GM23338 (cell line): Measurements from ENCODE around the gene SPATA18. TPM values are rescaled to one million over a fixed set of nuclear protein-coding genes. Genes with fewer than 3 reads are reported as not detected.

ENCODE experiments used
- ATAC-seq: fragments of 200-7000 bp; cut with Tn5 transposase; 3 replicates; pipeline ENCODE4 v1.9.1; 2020
- DNase-seq: peaks from one replicate; pipeline ENCODE4 v3.0.0-alpha.2; 2015; ENCODE audit warnings: low spot score
- H2AFZ ChIP-seq: fragments of 200-600 bp; sonication (generic); 2 replicates; pipeline ENCODE4 v1.8.0; 2016; ENCODE audit warnings: antibody characterized with exemption, mild to moderate bottlenecking, moderate library complexity
- H3F3A ChIP-seq: fragments of 200-600 bp; sonication (generic); replicated peaks from 2 replicates; pipeline ENCODE4 v1.8.0; 2017; ENCODE audit warnings: antibody characterized with exemption, mixed run types, low read depth
- H3K27ac ChIP-seq: fragments of 200-600 bp; sonication (generic); 2 replicates; pipeline ENCODE4 v1.6.1; 2016; ENCODE audit warnings: low read depth
- H3K27me3 ChIP-seq: fragments of 200-600 bp; sonication (generic); 2 replicates; pipeline ENCODE4 v1.8.0; 2016; ENCODE audit warnings: mild to moderate bottlenecking, mixed run types, moderate library complexity; ENCODE audit not compliant: insufficient read depth
- H3K36me3 ChIP-seq: fragments of 200-600 bp; sonication (generic); 2 replicates; pipeline ENCODE4 v1.8.0; 2016; ENCODE audit warnings: mild to moderate bottlenecking; ENCODE audit not compliant: insufficient read depth
- H3K4me1 ChIP-seq: fragments of 200-600 bp; sonication (generic); 2 replicates; pipeline ENCODE4 v1.8.0; 2016; ENCODE audit warnings: mild to moderate bottlenecking, moderate library complexity; ENCODE audit not compliant: insufficient read depth
- H3K4me2 ChIP-seq: fragments of 200-600 bp; sonication (generic); 2 replicates; pipeline ENCODE4 v1.7.1; 2017; ENCODE audit warnings: mixed run types
- H3K4me3 ChIP-seq: fragments of 200-600 bp; sonication (generic); 2 replicates; pipeline ENCODE4 v1.6.1; 2016; ENCODE audit warnings: mixed run types
- H3K79me2 ChIP-seq: fragments of 200-600 bp; sonication (generic); replicated peaks from 2 replicates; pipeline ENCODE4 v1.8.0; 2017; ENCODE audit warnings: mild to moderate bottlenecking; ENCODE audit not compliant: insufficient read depth
- H3K9me2 ChIP-seq: fragments of 200-600 bp; sonication (generic); 2 replicates; pipeline ENCODE4 v1.8.0; 2017; ENCODE audit not compliant: insufficient read depth
- H4K20me1 ChIP-seq: fragments of 200-600 bp; sonication (generic); replicated peaks from 2 replicates; pipeline ENCODE4 v1.8.0; 2017; ENCODE audit warnings: mild to moderate bottlenecking; ENCODE audit not compliant: insufficient read depth
- H3K27ac Mint-ChIP-seq: 2 replicates; pipeline ENCODE4 v1.8.0; 2020; ENCODE audit warnings: inconsistent platforms, mild to moderate bottlenecking, moderate library complexity, mixed read lengths
- H3K27me3 Mint-ChIP-seq: 3 replicates; pipeline ENCODE4 v1.8.0; 2022; ENCODE audit warnings: low read depth, mild to moderate bottlenecking, moderate library complexity, mixed read lengths, inconsistent platforms; ENCODE audit not compliant: insufficient read depth, poor library complexity
- H3K36me3 Mint-ChIP-seq: 3 replicates; pipeline ENCODE4 v1.8.0; 2021; ENCODE audit warnings: low read depth, mild to moderate bottlenecking, inconsistent platforms, moderate library complexity, mixed read lengths
- H3K4me1 Mint-ChIP-seq: 3 replicates; pipeline ENCODE4 v1.8.0; 2020; ENCODE audit warnings: mild to moderate bottlenecking, inconsistent platforms, mixed read lengths
- H3K4me3 Mint-ChIP-seq: 3 replicates; pipeline ENCODE4 v1.8.0; 2021; ENCODE audit warnings: moderate library complexity, mild to moderate bottlenecking, inconsistent platforms, mixed read lengths
- H3K9me3 Mint-ChIP-seq: 3 replicates; pipeline ENCODE4 v1.8.0; 2020; ENCODE audit warnings: moderate library complexity, mild to moderate bottlenecking, inconsistent platforms, mixed read lengths
- POLR2AphosphoS5 ChIP-seq: IDR thresholded peaks from 2 replicates; pipeline ENCODE4 v1.6.1; 2016; ENCODE audit warnings: antibody characterized with exemption, low read depth
- ZNF331 ChIP-seq: fragments of 250-450 bp; sonication (Bioruptor Pico); IDR thresholded peaks from 2 replicates; pipeline ENCODE4 v1.5.0; 2020; ENCODE audit warnings: low read depth, mild to moderate bottlenecking, moderate library complexity
- polyA plus RNA-seq: library from polyadenylated mRNA; unstranded; fragments of >200 nt; fragmentation: Nextera tagmentation; extraction: Ambion mirVana; gene quantifications from 2 replicates; pipeline ENCODE4 v1.2.1, GENCODE V29; 2016
- total RNA-seq: library from RNA; depleted of rRNA; stranded (reverse); fragments of >200 nt; shearing (Covaris generic); gene quantifications from 2 replicates; pipeline ENCODE4 v1.2.3, GENCODE V29; 2014
- TF ChIP-seq, protein P1 (sequence below): fragments of 250-450 bp; sonication (Bioruptor Pico); IDR thresholded peaks from 2 replicates; pipeline ENCODE4 v1.5.0; 2020; ENCODE audit warnings: mild to moderate bottlenecking, moderate library complexity
- TF ChIP-seq, protein P2 (sequence below), 2 experiments: fragments of 200-600 bp in 1 of 2; sonication (generic) in 1 of 2; conservative IDR thresholded peaks; 2 replicates each; pipeline versions ENCODE4 v1.5.1 to v1.6.1; 2016 to 2017; ENCODE audit warnings: antibody characterized with exemption in 2 of 2, low read depth in 2 of 2, mild to moderate bottlenecking in 2 of 2, moderate library complexity in 1 of 2

The SPATA18 gene
- total and polyA plus RNA-seq, 2 experiments from 2014 or later, result 1.5 to 2.5 TPM

DNA sequence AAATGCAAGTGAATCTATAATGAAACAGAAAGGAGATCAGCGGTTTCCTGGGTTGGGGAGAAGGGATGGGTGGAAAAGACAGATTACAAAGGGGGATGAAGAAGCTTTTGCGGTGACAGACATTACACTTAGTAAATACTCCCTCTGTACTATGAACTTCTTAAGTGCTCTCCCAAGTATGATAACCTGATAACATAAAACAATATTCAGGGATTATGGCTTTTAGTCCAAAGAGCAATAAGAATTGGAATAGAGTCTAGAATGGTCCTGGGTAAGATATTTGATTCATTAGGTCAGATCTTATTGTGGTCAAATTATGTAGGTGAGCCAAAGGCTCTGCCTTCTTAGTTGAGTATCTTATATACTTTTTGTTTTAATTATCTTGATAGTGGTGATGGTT lies 40.1 kb upstream of the SPATA18 start (continued):
- TF ChIP-seq, protein P1, sequence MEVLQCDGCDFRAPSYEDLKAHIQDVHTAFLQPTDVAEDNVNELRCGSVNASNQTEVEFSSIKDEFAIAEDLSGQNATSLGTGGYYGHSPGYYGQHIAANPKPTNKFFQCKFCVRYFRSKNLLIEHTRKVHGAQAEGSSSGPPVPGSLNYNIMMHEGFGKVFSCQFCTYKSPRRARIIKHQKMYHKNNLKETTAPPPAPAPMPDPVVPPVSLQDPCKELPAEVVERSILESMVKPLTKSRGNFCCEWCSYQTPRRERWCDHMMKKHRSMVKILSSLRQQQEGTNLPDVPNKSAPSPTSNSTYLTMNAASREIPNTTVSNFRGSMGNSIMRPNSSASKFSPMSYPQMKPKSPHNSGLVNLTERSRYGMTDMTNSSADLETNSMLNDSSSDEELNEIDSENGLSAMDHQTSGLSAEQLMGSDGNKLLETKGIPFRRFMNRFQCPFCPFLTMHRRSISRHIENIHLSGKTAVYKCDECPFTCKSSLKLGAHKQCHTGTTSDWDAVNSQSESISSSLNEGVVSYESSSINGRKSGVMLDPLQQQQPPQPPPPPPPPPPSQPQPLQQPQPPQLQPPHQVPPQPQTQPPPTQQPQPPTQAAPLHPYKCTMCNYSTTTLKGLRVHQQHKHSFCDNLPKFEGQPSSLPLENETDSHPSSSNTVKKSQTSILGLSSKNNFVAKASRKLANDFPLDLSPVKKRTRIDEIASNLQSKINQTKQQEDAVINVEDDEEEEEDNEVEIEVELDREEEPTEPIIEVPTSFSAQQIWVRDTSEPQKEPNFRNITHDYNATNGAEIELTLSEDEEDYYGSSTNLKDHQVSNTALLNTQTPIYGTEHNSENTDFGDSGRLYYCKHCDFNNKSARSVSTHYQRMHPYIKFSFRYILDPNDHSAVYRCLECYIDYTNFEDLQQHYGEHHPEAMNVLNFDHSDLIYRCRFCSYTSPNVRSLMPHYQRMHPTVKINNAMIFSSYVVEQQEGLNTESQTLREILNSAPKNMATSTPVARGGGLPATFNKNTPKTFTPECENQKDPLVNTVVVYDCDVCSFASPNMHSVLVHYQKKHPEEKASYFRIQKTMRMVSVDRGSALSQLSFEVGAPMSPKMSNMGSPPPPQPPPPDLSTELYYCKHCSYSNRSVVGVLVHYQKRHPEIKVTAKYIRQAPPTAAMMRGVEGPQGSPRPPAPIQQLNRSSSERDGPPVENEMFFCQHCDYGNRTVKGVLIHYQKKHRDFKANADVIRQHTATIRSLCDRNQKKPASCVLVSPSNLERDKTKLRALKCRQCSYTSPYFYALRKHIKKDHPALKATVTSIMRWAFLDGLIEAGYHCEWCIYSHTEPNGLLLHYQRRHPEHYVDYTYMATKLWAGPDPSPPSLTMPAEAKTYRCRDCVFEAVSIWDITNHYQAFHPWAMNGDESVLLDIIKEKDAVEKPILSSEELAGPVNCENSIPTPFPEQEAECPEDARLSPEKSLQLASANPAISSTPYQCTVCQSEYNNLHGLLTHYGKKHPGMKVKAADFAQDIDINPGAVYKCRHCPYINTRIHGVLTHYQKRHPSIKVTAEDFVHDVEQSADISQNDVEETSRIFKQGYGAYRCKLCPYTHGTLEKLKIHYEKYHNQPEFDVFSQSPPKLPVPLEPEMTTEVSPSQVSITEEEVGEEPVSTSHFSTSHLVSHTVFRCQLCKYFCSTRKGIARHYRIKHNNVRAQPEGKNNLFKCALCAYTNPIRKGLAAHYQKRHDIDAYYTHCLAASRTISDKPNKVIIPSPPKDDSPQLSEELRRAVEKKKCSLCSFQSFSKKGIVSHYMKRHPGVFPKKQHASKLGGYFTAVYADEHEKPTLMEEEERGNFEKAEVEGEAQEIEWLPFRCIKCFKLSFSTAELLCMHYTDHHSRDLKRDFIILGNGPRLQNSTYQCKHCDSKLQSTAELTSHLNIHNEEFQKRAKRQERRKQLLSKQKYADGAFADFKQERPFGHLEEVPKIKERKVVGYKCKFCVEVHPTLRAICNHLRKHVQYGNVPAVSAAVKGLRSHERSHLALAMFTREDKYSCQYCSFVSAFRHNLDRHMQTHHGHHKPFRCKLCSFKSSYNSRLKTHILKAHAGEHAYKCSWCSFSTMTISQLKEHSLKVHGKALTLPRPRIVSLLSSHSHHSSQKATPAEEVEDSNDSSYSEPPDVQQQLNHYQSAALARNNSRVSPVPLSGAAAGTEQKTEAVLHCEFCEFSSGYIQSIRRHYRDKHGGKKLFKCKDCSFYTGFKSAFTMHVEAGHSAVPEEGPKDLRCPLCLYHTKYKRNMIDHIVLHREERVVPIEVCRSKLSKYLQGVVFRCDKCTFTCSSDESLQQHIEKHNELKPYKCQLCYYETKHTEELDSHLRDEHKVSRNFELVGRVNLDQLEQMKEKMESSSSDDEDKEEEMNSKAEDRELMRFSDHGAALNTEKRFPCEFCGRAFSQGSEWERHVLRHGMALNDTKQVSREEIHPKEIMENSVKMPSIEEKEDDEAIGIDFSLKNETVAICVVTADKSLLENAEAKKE (CRISPR knock-in tag), result no peak
- TF ChIP-seq ZNF331 (CRISPR knock-in tag), result no peak
- TF ChIP-seq, protein P2, sequence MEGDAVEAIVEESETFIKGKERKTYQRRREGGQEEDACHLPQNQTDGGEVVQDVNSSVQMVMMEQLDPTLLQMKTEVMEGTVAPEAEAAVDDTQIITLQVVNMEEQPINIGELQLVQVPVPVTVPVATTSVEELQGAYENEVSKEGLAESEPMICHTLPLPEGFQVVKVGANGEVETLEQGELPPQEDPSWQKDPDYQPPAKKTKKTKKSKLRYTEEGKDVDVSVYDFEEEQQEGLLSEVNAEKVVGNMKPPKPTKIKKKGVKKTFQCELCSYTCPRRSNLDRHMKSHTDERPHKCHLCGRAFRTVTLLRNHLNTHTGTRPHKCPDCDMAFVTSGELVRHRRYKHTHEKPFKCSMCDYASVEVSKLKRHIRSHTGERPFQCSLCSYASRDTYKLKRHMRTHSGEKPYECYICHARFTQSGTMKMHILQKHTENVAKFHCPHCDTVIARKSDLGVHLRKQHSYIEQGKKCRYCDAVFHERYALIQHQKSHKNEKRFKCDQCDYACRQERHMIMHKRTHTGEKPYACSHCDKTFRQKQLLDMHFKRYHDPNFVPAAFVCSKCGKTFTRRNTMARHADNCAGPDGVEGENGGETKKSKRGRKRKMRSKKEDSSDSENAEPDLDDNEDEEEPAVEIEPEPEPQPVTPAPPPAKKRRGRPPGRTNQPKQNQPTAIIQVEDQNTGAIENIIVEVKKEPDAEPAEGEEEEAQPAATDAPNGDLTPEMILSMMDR (conservative IDR thresholded peaks at IDR 0.05; ENCODE audit: low read depth in 2 of 2), result no peak

DNA sequence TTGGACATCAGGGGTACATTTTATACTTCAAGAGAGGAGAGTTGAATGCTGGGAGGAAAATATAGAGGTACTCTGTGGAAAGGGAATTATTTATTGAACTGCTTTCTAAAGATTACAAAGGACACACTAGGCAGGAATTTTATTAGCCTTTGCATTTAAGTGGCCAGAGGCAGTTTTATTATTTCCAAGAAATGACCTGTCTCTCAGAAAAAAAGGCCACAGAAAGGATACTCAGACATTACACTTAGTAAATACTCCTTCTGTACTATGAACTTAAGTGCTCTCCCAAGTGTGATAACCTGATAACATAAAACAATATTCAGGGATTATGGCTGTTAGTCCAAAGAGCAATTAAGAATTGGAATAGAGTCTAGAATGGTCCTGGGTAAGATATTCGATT lies 38.5 kb upstream of the SPATA18 start:
- no peak overlapping the region for H3K4me3 ChIP-seq
- no peaks in the 10 kb centered on the region for H3K36me3 ChIP-seq
- H3F3A ChIP-seq, result no peaks in the 10 kb centered on the region
- no peaks in the 10 kb centered on the region for H4K20me1 ChIP-seq
- H3K27ac ChIP-seq, result no peak overlapping the region
- H3K4me1 Mint-ChIP-seq, result peaks cover 7% of the 10 kb centered on the region; the same call in 2 of the 3 replicates
- no peaks in the 10 kb centered on the region for H3K27me3 ChIP-seq
- no peak overlapping the region for H2AFZ ChIP-seq
- H3K9me2 ChIP-seq, result no peaks in the 10 kb centered on the region
- TF ChIP-seq ZNF331 (CRISPR knock-in tag) (no peak), POLR2AphosphoS5 (no peak)
- TF ChIP-seq, protein P2 (conservative IDR thresholded peaks at IDR 0.05; ENCODE audit: low read depth in 2 of 2), result no peak
- no peaks in the 10 kb centered on the region for H3K9me3 Mint-ChIP-seq
- no peaks in the 10 kb centered on the region for H3K36me3 Mint-ChIP-seq
- no peaks in the 10 kb centered on the region for H3K79me2 ChIP-seq
- no peak overlapping the region for H3K4me2 ChIP-seq
- H3K4me1 ChIP-seq, result peaks cover 3% of the 10 kb centered on the region; the same call in 1 of the 2 replicates
- ATAC-seq (no peak), DNase-seq (no peak)
- no peak overlapping the region for H3K27ac Mint-ChIP-seq
- H3K4me3 Mint-ChIP-seq, result no peak overlapping the region
- no peaks in the 10 kb centered on the region for H3K27me3 Mint-ChIP-seq
